ENCODE results near the gene TSPY9.
"Not testable (repeated sequence)": the region's sequence is repeated elsewhere in the genome, so short reads cannot be mapped to it uniquely, and the experiment has no call there.

Gene TSPY9, protein sequence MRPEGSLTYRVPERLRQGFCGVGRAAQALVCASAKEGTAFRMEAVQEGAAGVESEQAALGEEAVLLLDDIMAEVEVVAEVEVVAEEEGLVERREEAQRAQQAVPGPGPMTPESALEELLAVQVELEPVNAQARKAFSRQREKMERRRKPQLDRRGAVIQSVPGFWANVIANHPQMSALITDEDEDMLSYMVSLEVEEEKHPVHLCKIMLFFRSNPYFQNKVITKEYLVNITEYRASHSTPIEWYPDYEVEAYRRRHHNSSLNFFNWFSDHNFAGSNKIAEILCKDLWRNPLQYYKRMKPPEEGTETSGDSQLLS

DNA sequence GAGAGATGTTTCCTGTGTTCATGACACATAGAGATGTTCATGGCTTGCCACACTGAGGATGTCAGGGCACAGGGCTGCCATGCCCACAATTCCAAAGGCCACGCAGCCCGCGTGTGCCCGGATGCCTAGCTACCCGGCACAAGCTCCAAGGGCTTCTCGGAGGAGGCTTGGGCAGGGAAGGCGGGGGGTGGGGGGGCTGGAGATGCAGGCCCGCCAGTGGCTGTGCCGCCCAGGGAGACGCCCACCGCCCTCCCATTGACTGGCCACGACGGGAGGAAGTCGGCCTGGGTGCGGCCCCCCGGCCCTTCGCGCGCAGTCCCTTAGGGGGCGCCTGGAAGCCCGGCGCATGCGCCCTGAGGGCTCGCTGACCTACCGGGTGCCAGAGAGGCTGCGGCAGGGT, at the start of gene TSPY9:
Gene TSPY9, plus strand, starts transcription at position 301 of the 400 bp plus-strand sequence. Its CDS starts 46 bp downstream, at position 347.
- not testable (repeated sequence) for DNase-seq (ENCODE audit: low read depth in 2 of 2)

DNA sequence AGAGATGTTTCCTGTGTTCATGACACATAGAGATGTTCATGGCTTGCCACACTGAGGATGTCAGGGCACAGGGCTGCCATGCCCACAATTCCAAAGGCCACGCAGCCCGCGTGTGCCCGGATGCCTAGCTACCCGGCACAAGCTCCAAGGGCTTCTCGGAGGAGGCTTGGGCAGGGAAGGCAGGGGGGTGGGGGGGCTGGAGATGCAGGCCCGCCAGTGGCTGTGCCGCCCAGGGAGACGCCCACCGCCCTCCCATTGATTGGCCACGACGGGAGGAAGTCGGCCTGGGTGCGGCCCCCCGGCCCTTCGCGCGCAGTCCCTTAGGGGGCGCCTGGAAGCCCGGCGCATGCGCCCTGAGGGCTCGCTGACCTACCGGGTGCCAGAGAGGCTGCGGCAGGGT, 20.4 kb upstream of the TSPY9 start, which contains the start of gene TSPY1:
Gene TSPY1, plus strand, starts transcription at position 301 of the 400 bp plus-strand sequence. Its CDS starts 46 bp downstream, at position 347.
- not testable (repeated sequence) for DNase-seq (ENCODE audit: low read depth in 2 of 2)

DNA sequence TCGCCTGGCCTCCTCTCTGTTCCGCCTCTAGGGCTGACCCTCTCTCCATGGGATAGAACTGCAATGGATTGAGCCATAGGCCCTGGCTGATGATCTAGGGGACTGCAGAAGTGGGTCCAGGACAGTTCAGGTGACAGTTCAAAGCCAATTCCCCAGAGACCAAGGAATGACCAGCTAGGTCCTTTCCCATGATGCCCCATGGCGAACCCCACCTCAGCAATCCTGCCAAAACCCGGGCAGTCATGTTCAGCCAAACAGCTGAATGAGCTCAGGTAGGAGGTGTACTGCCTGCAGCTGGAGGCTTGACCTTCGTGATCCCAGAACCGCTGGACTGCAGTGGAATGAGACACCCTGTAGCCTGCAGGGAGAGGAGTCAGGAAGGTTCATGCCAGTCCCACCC, 17.3 kb downstream of the TSPY9 start:
- DNase-seq (ENCODE audit: low read depth in 2 of 2) = not testable (repeated sequence)

DNA sequence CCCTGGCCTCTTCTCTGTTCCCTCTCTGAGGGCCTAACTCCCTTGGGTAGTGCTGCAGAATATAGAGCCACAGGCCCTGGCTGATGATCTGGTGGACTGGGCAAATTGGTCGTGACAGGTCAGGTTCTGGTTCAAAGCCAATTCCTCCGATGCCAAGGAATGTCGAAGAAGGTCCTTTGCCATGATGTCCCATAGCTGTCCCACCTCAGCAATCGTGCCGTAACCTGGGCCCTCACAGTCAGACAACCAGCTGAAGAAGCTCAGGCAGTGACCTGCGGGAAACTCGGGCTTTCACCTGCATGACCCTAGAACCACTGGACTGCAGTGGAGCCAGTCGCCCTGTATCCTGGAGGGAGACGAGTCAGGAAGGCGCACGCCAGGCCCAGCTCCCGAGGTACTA, 29.2 kb downstream of the TSPY9 start:
- DNase-seq (ENCODE audit: low read depth in 2 of 2) = not testable (repeated sequence)

DNA sequence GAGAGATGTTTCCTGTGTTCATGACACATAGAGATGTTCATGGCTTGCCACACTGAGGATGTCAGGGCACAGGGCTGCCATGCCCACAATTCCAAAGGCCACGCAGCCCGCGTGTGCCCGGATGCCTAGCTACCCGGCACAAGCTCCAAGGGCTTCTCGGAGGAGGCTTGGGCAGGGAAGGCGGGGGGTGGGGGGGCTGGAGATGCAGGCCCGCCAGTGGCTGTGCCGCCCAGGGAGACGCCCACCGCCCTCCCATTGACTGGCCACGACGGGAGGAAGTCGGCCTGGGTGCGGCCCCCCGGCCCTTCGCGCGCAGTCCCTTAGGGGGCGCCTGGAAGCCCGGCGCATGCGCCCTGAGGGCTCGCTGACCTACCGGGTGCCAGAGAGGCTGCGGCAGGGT, 40.5 kb downstream of the TSPY9 start, which contains the start of gene TSPY10:
Gene TSPY10, plus strand, starts transcription at position 301 of the 400 bp plus-strand sequence. Its CDS starts 46 bp downstream, at position 347.
- DNase-seq (ENCODE audit: low read depth in 2 of 2) = not testable (repeated sequence)
